ENCODE measurements around the gene ARPC4.

DNA sequence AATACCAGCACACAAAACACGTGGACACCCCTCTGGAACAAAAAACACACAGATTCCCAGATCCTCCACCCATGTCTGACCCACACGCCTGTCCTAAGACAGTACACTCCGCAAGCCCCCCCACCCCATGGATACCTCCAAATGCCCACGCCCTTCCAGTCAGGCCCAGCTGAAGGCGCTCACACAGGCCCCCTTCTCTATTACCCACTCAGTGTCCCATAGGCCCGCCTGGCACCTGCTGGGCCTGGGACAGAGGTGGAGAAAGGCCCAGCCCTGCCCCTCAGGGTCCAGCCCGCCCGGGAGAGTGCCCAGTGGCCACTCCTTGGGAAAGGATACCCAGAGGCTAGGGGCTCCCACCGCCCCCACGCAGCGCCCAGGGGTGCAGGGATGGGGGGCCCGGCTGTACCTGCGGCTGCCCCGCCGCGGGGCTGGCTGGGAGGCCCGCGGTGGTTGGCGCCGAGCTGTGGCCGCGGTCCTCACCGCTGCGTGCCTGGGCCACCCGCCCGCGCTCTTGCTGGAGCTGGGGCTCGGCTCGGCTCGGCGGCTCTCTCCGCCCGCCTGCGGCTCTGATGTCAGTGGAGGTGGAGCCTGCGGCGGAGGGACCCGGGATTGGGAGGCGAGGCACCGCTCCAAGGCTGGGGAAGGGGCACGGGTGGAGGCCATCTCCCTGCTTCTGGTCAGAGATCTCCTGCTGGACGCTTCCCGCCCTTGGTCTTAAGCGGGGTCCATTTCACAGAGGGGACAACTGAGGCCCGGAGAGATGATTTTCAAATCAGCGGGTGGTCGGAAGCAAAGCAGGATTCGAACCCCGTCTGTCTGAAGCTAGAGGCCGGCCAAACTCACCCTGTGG, 23.2 kb upstream of the ARPC4 start, which contains the start of gene CAMK1:
- TF ChIP-seq, protein P1, sequence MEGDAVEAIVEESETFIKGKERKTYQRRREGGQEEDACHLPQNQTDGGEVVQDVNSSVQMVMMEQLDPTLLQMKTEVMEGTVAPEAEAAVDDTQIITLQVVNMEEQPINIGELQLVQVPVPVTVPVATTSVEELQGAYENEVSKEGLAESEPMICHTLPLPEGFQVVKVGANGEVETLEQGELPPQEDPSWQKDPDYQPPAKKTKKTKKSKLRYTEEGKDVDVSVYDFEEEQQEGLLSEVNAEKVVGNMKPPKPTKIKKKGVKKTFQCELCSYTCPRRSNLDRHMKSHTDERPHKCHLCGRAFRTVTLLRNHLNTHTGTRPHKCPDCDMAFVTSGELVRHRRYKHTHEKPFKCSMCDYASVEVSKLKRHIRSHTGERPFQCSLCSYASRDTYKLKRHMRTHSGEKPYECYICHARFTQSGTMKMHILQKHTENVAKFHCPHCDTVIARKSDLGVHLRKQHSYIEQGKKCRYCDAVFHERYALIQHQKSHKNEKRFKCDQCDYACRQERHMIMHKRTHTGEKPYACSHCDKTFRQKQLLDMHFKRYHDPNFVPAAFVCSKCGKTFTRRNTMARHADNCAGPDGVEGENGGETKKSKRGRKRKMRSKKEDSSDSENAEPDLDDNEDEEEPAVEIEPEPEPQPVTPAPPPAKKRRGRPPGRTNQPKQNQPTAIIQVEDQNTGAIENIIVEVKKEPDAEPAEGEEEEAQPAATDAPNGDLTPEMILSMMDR (IDR thresholded peaks at IDR 0.05; ENCODE audit: low read length) = no peak
- no peak for TF ChIP-seq EZH2phosphoT487 (IDR thresholded peaks at IDR 0.05; ENCODE audit: low read length)

Data from MM.1S (cell line).